HCT116 (cell line): ENCODE measurements around the gene CCL16. TPM values are rescaled to one million over a fixed set of nuclear protein-coding genes. Genes with fewer than 3 reads are reported as not detected.
"Not testable (repeated sequence)": the region's sequence is repeated elsewhere in the genome, so short reads cannot be mapped to it uniquely, and the experiment has no call there.

Experiments used
- ATAC-seq: fragments of 200-7000 bp; cut with Tn5 transposase; 2 replicates; pipeline ENCODE4 v1.9.1; 2020; ENCODE audit warnings: mild to moderate bottlenecking, moderate library complexity
- BruUV-seq: library from RNA; stranded (reverse); fragments of 400-500 nt; replicated peaks from 2 replicates; lab custom pipeline; 2021; lab: Mats Ljungman, UMichigan
- CTCF ChIA-PET: fragments of 300-600 bp; sonication (Branson Sonifier 250); formaldehyde crosslinking; loops from one replicate; lab custom pipeline; 2021; ENCODE audit warnings: antibody characterized with exemption; lab: Charles Lee
- POLR2A ChIA-PET: fragments of 300-600, 350-600 bp; sonication (Branson Sonifier 250); formaldehyde crosslinking; loops from one replicate; lab custom pipeline; 2021; ENCODE audit warnings: antibody characterized with exemption; lab: Charles Lee
- RAD21 ChIA-PET, 2 experiments: fragments of 300-600 bp; sonication (Branson Sonifier 250); formaldehyde crosslinking; loops; one replicate each; lab custom pipeline; 2023; ENCODE audit warnings: low total read pairs in 2 of 2; ENCODE audit not compliant: uncharacterized antibody in 2 of 2, unreplicated experiment in 2 of 2, low non-redundant PET in 1 of 2; lab: Charles Lee
- DNase-seq: peaks from one replicate; pipeline ENCODE4 v3.0.0-alpha.2; 2010; ENCODE audit warnings: low read depth, low spot score
- H2AFZ ChIP-seq: fragments of 200-600 bp; shearing (Covaris generic), sonication (generic); 2 replicates; pipeline ENCODE4 v1.6.1; 2017; ENCODE audit warnings: low read depth, mixed run types, mixed read lengths, antibody characterized with exemption, low read length; ENCODE audit not compliant: poor library complexity, severe bottlenecking
- H3K27ac ChIP-seq: 2 replicates; pipeline ENCODE4 v1.5.1; 2012; ENCODE audit warnings: low read depth, low read length
- H3K27me3 ChIP-seq: fragments of 200-600 bp; sonication (generic); 2 replicates; pipeline ENCODE4 v1.6.1; 2016; ENCODE audit warnings: mixed run types, low read length, mixed read lengths; ENCODE audit not compliant: insufficient read depth
- H3K36me3 ChIP-seq, 2 experiments: fragments of 200-500 bp in 1 of 2; fragments of 200-600 bp in 1 of 2; sonication (Bioruptor generic) in 1 of 2; sonication (generic) in 1 of 2; 2 replicates each; pipeline versions ENCODE4 v1.5.1 to v1.6.1; 2014 to 2016; ENCODE audit warnings: low read length in 2 of 2, inconsistent platforms in 1 of 2, mixed read lengths in 1 of 2, mixed run types in 1 of 2; ENCODE audit not compliant: insufficient read depth in 2 of 2, control insufficient read depth in 1 of 2
- H3K4me1 ChIP-seq, 2 experiments: fragments of 200-600 bp in 1 of 2; sonication (generic) in 1 of 2; 2 replicates each; pipeline versions ENCODE4 v1.5.1 to v1.6.1; 2012 to 2017; ENCODE audit warnings: low read length in 2 of 2, inconsistent platforms in 1 of 2, mild to moderate bottlenecking in 1 of 2, mixed read lengths in 1 of 2, mixed run types in 1 of 2, moderate library complexity in 1 of 2; ENCODE audit not compliant: insufficient read depth in 2 of 2, control insufficient read depth in 1 of 2
- H3K4me2 ChIP-seq: fragments of 200-600 bp; sonication (generic); 2 replicates; pipeline ENCODE4 v1.6.1; 2017; ENCODE audit warnings: mixed run types, low read length, mixed read lengths
- H3K4me3 ChIP-seq, 2 experiments: fragments of 200-600 bp in 1 of 2; sonication (generic) in 1 of 2; replicated peaks in 1 of 2; 2 replicates each; pipeline ENCODE4 v1.5.1; 2011 to 2016; ENCODE audit warnings: low read length in 2 of 2, control low read depth in 1 of 2, low read depth in 1 of 2, mild to moderate bottlenecking in 1 of 2, mixed read lengths in 1 of 2, mixed run types in 1 of 2
- H3K79me2 ChIP-seq: fragments of 200-600 bp; sonication (generic); 2 replicates; pipeline ENCODE4 v1.6.1; 2017; ENCODE audit warnings: mild to moderate bottlenecking, mixed run types, low read length, moderate library complexity, mixed read lengths; ENCODE audit not compliant: insufficient read depth
- H3K9ac ChIP-seq: fragments of 200-600 bp; sonication (generic); 2 replicates; pipeline ENCODE4 v1.6.1; 2016; ENCODE audit warnings: low read length, mixed read lengths
- H3K9me2 ChIP-seq: fragments of 200-600 bp; sonication (generic), shearing (Covaris generic); 2 replicates; pipeline ENCODE4 v1.6.1; 2017; ENCODE audit warnings: mixed run types, mild to moderate bottlenecking, moderate library complexity; ENCODE audit not compliant: insufficient read depth
- H3K9me3 ChIP-seq, 2 experiments: fragments of 200-500 bp in 1 of 2; fragments of 200-600 bp in 1 of 2; sonication (Bioruptor generic) in 1 of 2; sonication (generic) in 1 of 2; 2 replicates each; pipeline ENCODE4 v1.6.1; 2014 to 2017; ENCODE audit warnings: low read length in 2 of 2, mixed read lengths in 2 of 2, inconsistent platforms in 1 of 2, low read depth in 1 of 2, mild to moderate bottlenecking in 1 of 2, mixed run types in 1 of 2, moderate library complexity in 1 of 2; ENCODE audit not compliant: control insufficient read depth in 1 of 2, insufficient read depth in 1 of 2
- H4K20me1 ChIP-seq: fragments of 200-600 bp; sonication (generic), shearing (Covaris generic); 2 replicates; pipeline ENCODE4 v1.6.1; 2017; ENCODE audit warnings: mixed run types, mild to moderate bottlenecking, moderate library complexity; ENCODE audit not compliant: insufficient read depth
- EZH2 ChIP-seq: fragments of 200-600 bp; sonication (generic); IDR thresholded peaks from 2 replicates; pipeline ENCODE4 v1.6.1; 2017; ENCODE audit warnings: antibody characterized with exemption, mixed run types
- FOSL1 ChIP-seq: IDR thresholded peaks from 2 replicates; pipeline ENCODE4 v1.6.1; 2012; ENCODE audit warnings: low read depth
- POLR2AphosphoS5 ChIP-seq: IDR thresholded peaks from 2 replicates; pipeline ENCODE4 v1.6.1; 2011; ENCODE audit warnings: mild to moderate bottlenecking, low read depth, low read length, moderate library complexity
- SRF ChIP-seq: IDR thresholded peaks from 2 replicates; pipeline ENCODE4 v1.6.1; 2012; ENCODE audit warnings: low read depth
- ZFX ChIP-seq: fragments of 450-650 bp; IDR thresholded peaks from 2 replicates; pipeline ENCODE4 v1.6.1; 2017
- intact Hi-C: fragments of 100-400 bp; cut with micrococcal nuclease; formaldehyde crosslinking; loops from 2 replicates; pipeline ENCODE4 v1.10.0; 2022
- total RNA-seq: library from RNA; stranded (reverse); gene quantifications from one replicate; pipeline ENCODE4 v1.2.1, GENCODE V29; 2021; ENCODE audit not compliant: unreplicated experiment
- TF ChIP-seq, protein P1 (sequence below), 3 experiments: fragments of 200-600 bp in 1 of 3; sonication (generic) in 1 of 3; IDR thresholded peaks in 2 of 3; conservative IDR thresholded peaks in 1 of 3; 2 replicates each; pipeline ENCODE4 v1.5.1; 2012 to 2017; ENCODE audit warnings: low read depth in 2 of 3, low read length in 2 of 3, antibody characterized with exemption in 1 of 3, borderline replicate concordance in 1 of 3, control low read depth in 1 of 3, mild to moderate bottlenecking in 1 of 3, mixed read lengths in 1 of 3, mixed run types in 1 of 3, moderate library complexity in 1 of 3; ENCODE audit not compliant: insufficient read depth in 1 of 3
- TF ChIP-seq, protein P2 (sequence below): IDR thresholded peaks from 2 replicates; pipeline ENCODE4 v1.6.1; 2012; ENCODE audit warnings: low read depth
- TF ChIP-seq, protein P3 (sequence below): IDR thresholded peaks from 2 replicates; pipeline ENCODE4 v1.6.1; 2011; ENCODE audit warnings: mild to moderate bottlenecking, low read length, moderate library complexity; ENCODE audit not compliant: insufficient replicate concordance; ENCODE audit errors: extremely low read depth

CCL16 gene
- total RNA-seq, 1 experiment from 2014 or later, result not detected

DNA sequence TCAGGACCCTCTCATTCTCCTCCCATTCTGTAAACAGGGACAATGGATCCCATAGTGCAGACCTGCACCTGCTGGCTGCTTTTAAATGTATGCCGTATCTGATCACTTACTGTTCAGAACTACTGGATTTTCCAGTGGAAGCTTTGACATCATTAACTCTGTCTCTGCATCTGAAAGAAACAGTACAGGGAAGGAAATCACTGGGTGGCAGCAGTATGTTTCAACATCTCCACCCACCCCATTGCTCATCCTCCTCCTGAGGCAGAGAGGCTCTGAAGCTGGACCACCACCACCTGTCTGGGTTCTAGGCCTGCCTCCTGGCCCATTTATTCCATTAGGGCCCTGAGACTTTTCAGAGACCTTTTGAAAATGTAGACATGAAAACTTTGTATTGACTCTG lies 17.5 kb upstream of the CCL16 start (continued):
- TF ChIP-seq, protein P1, sequence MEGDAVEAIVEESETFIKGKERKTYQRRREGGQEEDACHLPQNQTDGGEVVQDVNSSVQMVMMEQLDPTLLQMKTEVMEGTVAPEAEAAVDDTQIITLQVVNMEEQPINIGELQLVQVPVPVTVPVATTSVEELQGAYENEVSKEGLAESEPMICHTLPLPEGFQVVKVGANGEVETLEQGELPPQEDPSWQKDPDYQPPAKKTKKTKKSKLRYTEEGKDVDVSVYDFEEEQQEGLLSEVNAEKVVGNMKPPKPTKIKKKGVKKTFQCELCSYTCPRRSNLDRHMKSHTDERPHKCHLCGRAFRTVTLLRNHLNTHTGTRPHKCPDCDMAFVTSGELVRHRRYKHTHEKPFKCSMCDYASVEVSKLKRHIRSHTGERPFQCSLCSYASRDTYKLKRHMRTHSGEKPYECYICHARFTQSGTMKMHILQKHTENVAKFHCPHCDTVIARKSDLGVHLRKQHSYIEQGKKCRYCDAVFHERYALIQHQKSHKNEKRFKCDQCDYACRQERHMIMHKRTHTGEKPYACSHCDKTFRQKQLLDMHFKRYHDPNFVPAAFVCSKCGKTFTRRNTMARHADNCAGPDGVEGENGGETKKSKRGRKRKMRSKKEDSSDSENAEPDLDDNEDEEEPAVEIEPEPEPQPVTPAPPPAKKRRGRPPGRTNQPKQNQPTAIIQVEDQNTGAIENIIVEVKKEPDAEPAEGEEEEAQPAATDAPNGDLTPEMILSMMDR (IDR thresholded peaks at IDR 0.05 in 2 of 3, conservative IDR thresholded peaks at IDR 0.05 in 1 of 3; ENCODE audit: borderline replicate concordance in 1 of 3, insufficient read depth in 1 of 3, low read depth in 2 of 3, low read length in 2 of 3), result no peak
- no peak for TF ChIP-seq SRF
- no peak for TF ChIP-seq EZH2
- TF ChIP-seq, all 23 proteins: peak for 0

DNA sequence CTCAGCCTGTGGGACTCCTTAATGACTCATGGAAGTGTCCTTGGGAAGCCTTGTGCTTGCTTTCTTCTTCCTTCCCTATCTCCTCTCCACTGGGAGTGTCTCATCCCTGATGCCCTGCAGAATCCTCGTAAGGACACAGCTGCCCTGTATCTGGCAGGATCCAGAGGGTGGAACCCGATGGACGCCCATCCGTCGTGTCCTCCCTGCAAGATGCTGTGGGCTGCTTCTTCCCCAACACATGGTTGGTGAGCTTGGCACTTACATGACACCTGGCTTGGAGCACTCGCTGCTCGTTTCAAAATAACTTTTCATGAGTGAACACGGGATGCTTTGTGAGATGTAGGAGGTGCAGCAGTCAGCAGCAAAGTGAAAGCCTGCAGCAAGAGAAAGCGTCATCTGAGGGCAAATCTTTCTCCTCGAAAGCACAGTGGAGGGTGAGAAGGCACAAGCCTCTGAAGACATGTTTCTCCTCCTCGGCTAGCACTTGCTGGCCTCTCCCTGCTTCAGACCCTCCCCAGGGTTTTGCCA lies 16.8 kb upstream of the CCL16 start:
- Histone ChIP-seq H3K4me1 (no peaks in the 10 kb centered on the region), H3K27ac (no peak overlapping the region), H3K9ac (no peak overlapping the region), H3K27me3 (0 out of 2 replicates have a peak, but pooled peaks cover 3% of the 10 kb centered on the region), H3K9me2 (no peaks in the 10 kb centered on the region), H3K79me2 (no peaks in the 10 kb centered on the region), H3K4me3 (no peak overlapping the region), H2AFZ (no peak overlapping the region), H4K20me1 (no peaks in the 10 kb centered on the region), H3K36me3 (no peaks in the 10 kb centered on the region), H3K4me2 (no peak overlapping the region), H3K9me3 (peaks cover 0 to 5% of the 10 kb centered on the region in 2 experiments; a peak in 1 of 4 replicates)
- ATAC-seq (no peak), DNase-seq (no peak)
- TF ChIP-seq, protein P2, sequence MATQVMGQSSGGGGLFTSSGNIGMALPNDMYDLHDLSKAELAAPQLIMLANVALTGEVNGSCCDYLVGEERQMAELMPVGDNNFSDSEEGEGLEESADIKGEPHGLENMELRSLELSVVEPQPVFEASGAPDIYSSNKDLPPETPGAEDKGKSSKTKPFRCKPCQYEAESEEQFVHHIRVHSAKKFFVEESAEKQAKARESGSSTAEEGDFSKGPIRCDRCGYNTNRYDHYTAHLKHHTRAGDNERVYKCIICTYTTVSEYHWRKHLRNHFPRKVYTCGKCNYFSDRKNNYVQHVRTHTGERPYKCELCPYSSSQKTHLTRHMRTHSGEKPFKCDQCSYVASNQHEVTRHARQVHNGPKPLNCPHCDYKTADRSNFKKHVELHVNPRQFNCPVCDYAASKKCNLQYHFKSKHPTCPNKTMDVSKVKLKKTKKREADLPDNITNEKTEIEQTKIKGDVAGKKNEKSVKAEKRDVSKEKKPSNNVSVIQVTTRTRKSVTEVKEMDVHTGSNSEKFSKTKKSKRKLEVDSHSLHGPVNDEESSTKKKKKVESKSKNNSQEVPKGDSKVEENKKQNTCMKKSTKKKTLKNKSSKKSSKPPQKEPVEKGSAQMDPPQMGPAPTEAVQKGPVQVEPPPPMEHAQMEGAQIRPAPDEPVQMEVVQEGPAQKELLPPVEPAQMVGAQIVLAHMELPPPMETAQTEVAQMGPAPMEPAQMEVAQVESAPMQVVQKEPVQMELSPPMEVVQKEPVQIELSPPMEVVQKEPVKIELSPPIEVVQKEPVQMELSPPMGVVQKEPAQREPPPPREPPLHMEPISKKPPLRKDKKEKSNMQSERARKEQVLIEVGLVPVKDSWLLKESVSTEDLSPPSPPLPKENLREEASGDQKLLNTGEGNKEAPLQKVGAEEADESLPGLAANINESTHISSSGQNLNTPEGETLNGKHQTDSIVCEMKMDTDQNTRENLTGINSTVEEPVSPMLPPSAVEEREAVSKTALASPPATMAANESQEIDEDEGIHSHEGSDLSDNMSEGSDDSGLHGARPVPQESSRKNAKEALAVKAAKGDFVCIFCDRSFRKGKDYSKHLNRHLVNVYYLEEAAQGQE, result no peak
- no peak for TF ChIP-seq EZH2
- TF ChIP-seq, protein P3, sequence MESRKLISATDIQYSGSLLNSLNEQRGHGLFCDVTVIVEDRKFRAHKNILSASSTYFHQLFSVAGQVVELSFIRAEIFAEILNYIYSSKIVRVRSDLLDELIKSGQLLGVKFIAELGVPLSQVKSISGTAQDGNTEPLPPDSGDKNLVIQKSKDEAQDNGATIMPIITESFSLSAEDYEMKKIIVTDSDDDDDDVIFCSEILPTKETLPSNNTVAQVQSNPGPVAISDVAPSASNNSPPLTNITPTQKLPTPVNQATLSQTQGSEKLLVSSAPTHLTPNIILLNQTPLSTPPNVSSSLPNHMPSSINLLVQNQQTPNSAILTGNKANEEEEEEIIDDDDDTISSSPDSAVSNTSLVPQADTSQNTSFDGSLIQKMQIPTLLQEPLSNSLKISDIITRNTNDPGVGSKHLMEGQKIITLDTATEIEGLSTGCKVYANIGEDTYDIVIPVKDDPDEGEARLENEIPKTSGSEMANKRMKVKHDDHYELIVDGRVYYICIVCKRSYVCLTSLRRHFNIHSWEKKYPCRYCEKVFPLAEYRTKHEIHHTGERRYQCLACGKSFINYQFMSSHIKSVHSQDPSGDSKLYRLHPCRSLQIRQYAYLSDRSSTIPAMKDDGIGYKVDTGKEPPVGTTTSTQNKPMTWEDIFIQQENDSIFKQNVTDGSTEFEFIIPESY, result no peak
- TF ChIP-seq POLR2AphosphoS5, result no peak
- TF ChIP-seq ZFX, result no peak
- TF ChIP-seq FOSL1, result no peak
- intact Hi-C loops, result no loop called here
- RAD21 ChIA-PET, result no interaction called here
- no TSS peak for BruUV-seq
- POLR2A ChIA-PET, result no interaction called here
- CTCF ChIA-PET, result no interaction called here

DNA sequence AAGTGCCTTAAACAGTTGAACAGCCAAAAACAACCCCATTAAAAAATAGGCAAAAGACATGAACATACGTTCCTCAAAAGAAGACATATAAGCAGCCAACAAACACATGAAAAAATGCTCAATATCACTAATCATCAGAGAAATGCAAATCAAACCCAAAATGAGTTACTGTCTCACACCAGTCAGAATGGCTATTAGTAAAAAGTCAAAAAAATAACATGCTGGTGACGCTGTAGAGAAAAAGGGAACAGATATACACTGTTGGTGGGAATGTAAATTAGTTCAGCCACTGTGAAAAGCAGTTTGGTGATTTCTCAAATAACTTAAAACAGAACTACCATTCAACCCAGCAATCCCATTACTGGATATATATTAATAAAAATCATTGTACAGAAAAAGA lies 14.0 kb upstream of the CCL16 start:
- BruUV-seq, H3K36me3 ChIP-seq, H3K4me3 ChIP-seq, H2AFZ ChIP-seq, H3K9me2 ChIP-seq, POLR2A ChIA-PET, H3K27ac ChIP-seq, DNase-seq, H3K27me3 ChIP-seq, H3K4me2 ChIP-seq, H3K79me2 ChIP-seq, H3K9me3 ChIP-seq, H3K4me1 ChIP-seq, H4K20me1 ChIP-seq, RAD21 ChIA-PET, intact Hi-C loops, ATAC-seq, H3K9ac ChIP-seq: not testable (repeated sequence)
- CTCF ChIA-PET, result interaction anchor here (1.4 kb wide), 1 partner anchor 20 kb away, joined by 4 read pairs; no protein-coding TSS in a partner anchor
